Measurements from ENCODE around the gene CAMKV.

Gene CAMKV

GRCh38 chr3:49886922-49887265, 17.2 kb upstream of the CAMKV start:
- Histone ChIP-seq H3K9me3 (ENCODE audit: insufficient read depth, low read depth, low read length) (no peaks in the 10 kb centered on the region), H3K9ac (ENCODE audit: low read depth, low read length) (no peak overlapping the region), H3K4me3 (ENCODE audit: low read length) (no peak overlapping the region), H3K4me1 (ENCODE audit: insufficient read depth, low read length) (peaks cover 2% of the 10 kb centered on the region), H3K27me3 (ENCODE audit: insufficient read depth, low read length) (no peaks in the 10 kb centered on the region), H3K36me3 (ENCODE audit: insufficient read depth, low read length) (no peaks in the 10 kb centered on the region), H3K27ac (ENCODE audit: low read depth, low read length) (no peak overlapping the region)

GRCh38 chr3:49883998-49884397, 14.3 kb upstream of the CAMKV start:
- Histone ChIP-seq H3K27me3 (ENCODE audit: insufficient read depth, low read length) (no peaks in the 10 kb centered on the region), H3K4me3 (ENCODE audit: low read length) (no peak overlapping the region), H3K9ac (ENCODE audit: low read depth, low read length) (no peak overlapping the region), H3K36me3 (ENCODE audit: insufficient read depth, low read length) (no peaks in the 10 kb centered on the region), H3K27ac (ENCODE audit: low read depth, low read length) (no peak overlapping the region), H3K4me1 (ENCODE audit: insufficient read depth, low read length) (peaks cover 18% of the 10 kb centered on the region), H3K9me3 (ENCODE audit: insufficient read depth, low read depth, low read length) (no peaks in the 10 kb centered on the region)
- WGBS, result 84% methylated on average over 4 of the region's 4 CpGs

GRCh38 chr3:49882166-49882565, 12.5 kb upstream of the CAMKV start:
- no peak overlapping the region for H3K27ac ChIP-seq (ENCODE audit: low read depth, low read length)
- H3K36me3 ChIP-seq (ENCODE audit: insufficient read depth, low read length), result no peaks in the 10 kb centered on the region
- no peaks in the 10 kb centered on the region for H3K9me3 ChIP-seq (ENCODE audit: insufficient read depth, low read depth, low read length)
- H3K4me1 ChIP-seq (ENCODE audit: insufficient read depth, low read length), result peaks cover 18% of the 10 kb centered on the region
- WGBS, result 71% methylated on average over 6 of the region's 6 CpGs
- H3K9ac ChIP-seq (ENCODE audit: low read depth, low read length), result no peak overlapping the region
- no peak overlapping the region for H3K4me3 ChIP-seq (ENCODE audit: low read length)
- H3K27me3 ChIP-seq (ENCODE audit: insufficient read depth, low read length), result no peaks in the 10 kb centered on the region

- H3K4me3 ChIP-seq (ENCODE audit: low read length), result no peak overlapping the region
- no peak overlapping the region for H3K9ac ChIP-seq (ENCODE audit: low read depth, low read length)
- peaks cover 18% of the 10 kb centered on the region for H3K4me1 ChIP-seq (ENCODE audit: insufficient read depth, low read length)
- H3K9me3 ChIP-seq (ENCODE audit: insufficient read depth, low read depth, low read length), result no peaks in the 10 kb centered on the region
- no peaks in the 10 kb centered on the region for H3K27me3 ChIP-seq (ENCODE audit: insufficient read depth, low read length)
- H3K36me3 ChIP-seq (ENCODE audit: insufficient read depth, low read length), result no peaks in the 10 kb centered on the region
- no peak overlapping the region for H3K27ac ChIP-seq (ENCODE audit: low read depth, low read length)
- 31% methylated on average over 6 of the region's 6 CpGs for WGBS
Measured at GRCh38 chr3:49880581-49881315, 11.0 kb upstream of the CAMKV start.

- Histone ChIP-seq H3K27me3 (ENCODE audit: insufficient read depth, low read length) (no peaks in the 10 kb centered on the region), H3K9ac (ENCODE audit: low read depth, low read length) (no peak overlapping the region), H3K4me1 (ENCODE audit: insufficient read depth, low read length) (peaks cover 18% of the 10 kb centered on the region), H3K9me3 (ENCODE audit: insufficient read depth, low read depth, low read length) (no peaks in the 10 kb centered on the region), H3K4me3 (ENCODE audit: low read length) (no peak overlapping the region), H3K36me3 (ENCODE audit: insufficient read depth, low read length) (no peaks in the 10 kb centered on the region), H3K27ac (ENCODE audit: low read depth, low read length) (no peak overlapping the region)
- WGBS, result 87% methylated on average over 2 of the region's 2 CpGs
Measured at GRCh38 chr3:49879721-49880120, 10.0 kb upstream of the CAMKV start.

- Histone ChIP-seq H3K27me3 (ENCODE audit: insufficient read depth, low read length) (no peaks in the 10 kb centered on the region), H3K4me1 (ENCODE audit: insufficient read depth, low read length) (peaks cover 18% of the 10 kb centered on the region), H3K36me3 (ENCODE audit: insufficient read depth, low read length) (no peaks in the 10 kb centered on the region), H3K27ac (ENCODE audit: low read depth, low read length) (no peak overlapping the region), H3K4me3 (ENCODE audit: low read length) (no peak overlapping the region), H3K9me3 (ENCODE audit: insufficient read depth, low read depth, low read length) (no peaks in the 10 kb centered on the region), H3K9ac (ENCODE audit: low read depth, low read length) (no peak overlapping the region)
Measured at GRCh38 chr3:49878686-49879085, 9.0 kb upstream of the CAMKV start.

- H3K9ac ChIP-seq (ENCODE audit: low read depth, low read length), result no peak overlapping the region
- H3K4me1 ChIP-seq (ENCODE audit: insufficient read depth, low read length), result peaks cover 18% of the 10 kb centered on the region
- 95% methylated on average over 2 of the region's 2 CpGs for WGBS
- no peak overlapping the region for H3K27ac ChIP-seq (ENCODE audit: low read depth, low read length)
- H3K27me3 ChIP-seq (ENCODE audit: insufficient read depth, low read length), result no peaks in the 10 kb centered on the region
- H3K36me3 ChIP-seq (ENCODE audit: insufficient read depth, low read length), result no peaks in the 10 kb centered on the region
- no peak overlapping the region for H3K4me3 ChIP-seq (ENCODE audit: low read length)
- no peaks in the 10 kb centered on the region for H3K9me3 ChIP-seq (ENCODE audit: insufficient read depth, low read depth, low read length)
Measured at GRCh38 chr3:49877716-49878115, 8.0 kb upstream of the CAMKV start.

- H3K4me3 ChIP-seq (ENCODE audit: low read length), result no peak overlapping the region
- 90% methylated on average over 5 of the region's 5 CpGs for WGBS
- H3K9me3 ChIP-seq (ENCODE audit: insufficient read depth, low read depth, low read length), result no peaks in the 10 kb centered on the region
- H3K27me3 ChIP-seq (ENCODE audit: insufficient read depth, low read length), result 0 out of 2 replicates have a peak, but pooled peaks cover under 1% of the 10 kb centered on the region
- H3K4me1 ChIP-seq (ENCODE audit: insufficient read depth, low read length), result peaks cover 12% of the 10 kb centered on the region
- no peak overlapping the region for H3K9ac ChIP-seq (ENCODE audit: low read depth, low read length)
- no peaks in the 10 kb centered on the region for H3K36me3 ChIP-seq (ENCODE audit: insufficient read depth, low read length)
- no peak overlapping the region for H3K27ac ChIP-seq (ENCODE audit: low read depth, low read length)
Measured at GRCh38 chr3:49876567-49876966, 6.9 kb upstream of the CAMKV start.

- peaks cover 18% of the 10 kb centered on the region for H3K27me3 ChIP-seq (ENCODE audit: insufficient read depth, low read length)
- H3K27ac ChIP-seq (ENCODE audit: low read depth, low read length), result no peak overlapping the region
- no peak overlapping the region for H3K4me3 ChIP-seq (ENCODE audit: low read length)
- no peak overlapping the region for H3K9ac ChIP-seq (ENCODE audit: low read depth, low read length)
- H3K36me3 ChIP-seq (ENCODE audit: insufficient read depth, low read length), result no peaks in the 10 kb centered on the region
- 92% methylated on average over 8 of the region's 8 CpGs for WGBS
- peaks cover under 1% of the 10 kb centered on the region; the same call in 1 of the 2 replicates for H3K4me1 ChIP-seq (ENCODE audit: insufficient read depth, low read length)
- no peaks in the 10 kb centered on the region for H3K9me3 ChIP-seq (ENCODE audit: insufficient read depth, low read depth, low read length)
Measured at GRCh38 chr3:49873623-49874022, 3.9 kb upstream of the CAMKV start.

GRCh38 chr3:49872801-49873281, 3.1 kb upstream of the CAMKV start:
- Histone ChIP-seq H3K4me3 (ENCODE audit: low read length) (no peak overlapping the region), H3K9ac (ENCODE audit: low read depth, low read length) (no peak overlapping the region), H3K27me3 (ENCODE audit: insufficient read depth, low read length) (peaks cover 18% of the 10 kb centered on the region), H3K27ac (ENCODE audit: low read depth, low read length) (no peak overlapping the region), H3K4me1 (ENCODE audit: insufficient read depth, low read length) (peaks cover 8% of the 10 kb centered on the region), H3K36me3 (ENCODE audit: insufficient read depth, low read length) (no peaks in the 10 kb centered on the region), H3K9me3 (ENCODE audit: insufficient read depth, low read depth, low read length) (no peaks in the 10 kb centered on the region)
- 87% methylated on average over 4 of the region's 4 CpGs for WGBS

GRCh38 chr3:49871531-49872153, 1.9 kb upstream of the CAMKV start:
- Histone ChIP-seq H3K27ac (ENCODE audit: low read depth, low read length) (no peak overlapping the region), H3K36me3 (ENCODE audit: insufficient read depth, low read length) (no peaks in the 10 kb centered on the region), H3K27me3 (ENCODE audit: insufficient read depth, low read length) (peaks cover 18% of the 10 kb centered on the region), H3K9ac (ENCODE audit: low read depth, low read length) (no peak overlapping the region), H3K4me1 (ENCODE audit: insufficient read depth, low read length) (peaks cover 16% of the 10 kb centered on the region), H3K4me3 (ENCODE audit: low read length) (no peak overlapping the region), H3K9me3 (ENCODE audit: insufficient read depth, low read depth, low read length) (no peaks in the 10 kb centered on the region)
- 93% methylated on average over 10 of the region's 10 CpGs for WGBS
